Activated CD4-positive, alpha-beta T cell treated with anti-CD3 and anti-CD28 coated beads for 1 hour (primary cell): ENCODE results near the gene PEX14.

Experiments used
- DNase-seq: peaks from one replicate; pipeline ENCODE4 v3.0.0-alpha.2; 2020

Gene PEX14

GRCh38 chr1:10637834-10638558 lies 163.2 kb downstream of the PEX14 start:
- no peak for DNase-seq

GRCh38 chr1:10638559-10639005 lies 163.8 kb downstream of the PEX14 start:
- DNase-seq = no peak

GRCh38 chr1:10639011-10639774 lies 164.4 kb downstream of the PEX14 start:
- DNase-seq = no peak

- DNase-seq = no peak
Measured at GRCh38 chr1:10639775-10640578, 165.2 kb downstream of the PEX14 start.

- DNase-seq = no peak
Measured at GRCh38 chr1:10640843-10641553, 166.2 kb downstream of the PEX14 start.

DNA sequence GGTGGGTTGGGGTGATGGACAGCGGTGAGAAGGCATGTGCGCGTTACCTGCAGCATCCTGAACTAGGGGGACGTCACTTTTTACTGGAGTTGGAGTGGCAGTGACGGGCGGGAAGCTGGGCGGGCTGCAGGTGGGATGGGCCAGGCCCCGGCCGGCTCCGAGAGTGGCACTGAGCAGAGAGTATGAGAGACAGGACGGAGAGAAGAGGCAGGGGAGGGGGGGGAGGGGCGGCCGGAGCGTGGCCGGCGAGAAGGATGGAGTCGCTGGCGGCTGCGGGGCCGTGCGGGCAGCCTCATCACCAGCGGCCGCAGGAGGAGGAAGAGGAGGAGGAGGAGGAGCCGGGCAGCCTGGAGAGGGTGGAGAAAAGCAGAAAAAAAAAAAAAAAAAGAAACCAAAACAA lies 167.2 kb downstream of the PEX14 start:
- no peak for DNase-seq

DNA sequence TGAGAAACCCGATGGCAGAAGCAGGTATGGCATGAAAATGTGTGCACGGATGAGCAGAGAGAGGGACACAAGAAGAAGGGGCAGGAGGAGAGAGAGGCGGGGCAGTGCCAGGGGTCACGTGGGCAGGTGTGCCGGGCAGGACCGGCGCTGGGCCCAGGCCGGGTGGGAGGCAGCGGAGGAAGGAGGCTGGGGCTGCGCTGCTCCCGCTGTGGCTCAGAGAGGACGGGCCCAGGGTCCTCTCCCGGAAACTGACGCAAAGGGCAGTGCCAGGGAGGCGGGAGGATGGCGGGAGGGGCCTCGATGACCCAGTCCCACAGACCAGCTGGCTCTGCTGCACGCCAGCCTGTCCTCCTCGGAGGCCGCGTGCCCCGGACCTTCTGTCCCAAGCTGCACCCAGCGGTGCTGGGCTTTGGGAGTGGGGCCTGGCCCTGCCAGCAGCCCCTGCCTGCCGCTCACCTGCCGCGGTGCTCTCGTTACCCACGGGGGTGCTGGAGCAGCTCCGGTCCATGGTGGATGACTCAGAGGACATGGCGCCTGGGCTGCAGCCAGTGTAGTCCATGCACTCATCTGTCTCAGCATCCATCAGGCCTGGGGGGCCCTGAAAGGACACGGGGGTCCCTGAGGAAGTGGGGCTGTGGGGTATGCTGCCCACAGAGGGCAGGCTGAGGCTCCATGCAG lies 167.8 kb downstream of the PEX14 start:
- no peak for DNase-seq

- no peak for DNase-seq
Measured at GRCh38 chr1:10643607-10644306, 169.0 kb downstream of the PEX14 start.

DNA sequence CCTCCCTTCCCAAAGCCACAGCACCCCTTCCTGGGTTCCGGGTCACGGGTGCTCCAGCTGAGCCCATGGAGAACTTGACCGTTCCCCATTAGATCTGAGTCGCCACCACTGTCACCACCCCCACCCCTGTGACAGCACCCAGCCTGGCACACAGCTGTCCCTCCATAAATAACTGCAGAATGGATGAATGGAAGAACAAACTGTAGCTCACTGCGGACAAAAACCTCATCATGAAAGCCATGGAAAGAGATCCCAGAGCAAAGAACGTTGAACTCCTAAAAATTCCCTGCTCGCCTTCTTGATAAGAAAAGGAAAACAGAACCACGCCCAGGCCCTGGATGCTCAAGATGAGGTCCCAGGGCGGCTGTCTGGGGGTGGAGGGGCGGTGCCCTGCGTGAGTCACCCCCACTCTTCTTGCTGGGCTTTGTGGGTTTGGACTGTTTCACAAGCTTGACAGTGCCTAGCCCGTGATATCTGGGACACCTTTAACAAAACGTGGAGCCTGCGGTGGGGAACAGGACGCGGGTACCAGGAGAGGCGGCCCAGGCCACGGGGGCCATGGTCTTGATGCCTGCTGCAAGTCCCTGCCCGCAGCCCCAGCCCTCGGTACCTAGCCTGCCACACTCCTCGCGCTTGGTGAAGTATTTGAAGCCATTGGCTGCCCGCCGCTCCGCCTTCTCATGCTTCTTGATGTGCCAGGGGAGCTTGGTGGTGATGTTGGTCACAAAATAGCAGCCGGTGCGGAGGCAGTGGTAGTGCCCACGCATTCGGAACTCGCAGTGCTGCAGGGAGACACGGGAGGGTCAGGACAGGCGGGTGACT lies 169.8 kb downstream of the PEX14 start:
- no peak for DNase-seq

- no peak for DNase-seq
Measured at GRCh38 chr1:10646347-10646861, 171.7 kb downstream of the PEX14 start.

DNA sequence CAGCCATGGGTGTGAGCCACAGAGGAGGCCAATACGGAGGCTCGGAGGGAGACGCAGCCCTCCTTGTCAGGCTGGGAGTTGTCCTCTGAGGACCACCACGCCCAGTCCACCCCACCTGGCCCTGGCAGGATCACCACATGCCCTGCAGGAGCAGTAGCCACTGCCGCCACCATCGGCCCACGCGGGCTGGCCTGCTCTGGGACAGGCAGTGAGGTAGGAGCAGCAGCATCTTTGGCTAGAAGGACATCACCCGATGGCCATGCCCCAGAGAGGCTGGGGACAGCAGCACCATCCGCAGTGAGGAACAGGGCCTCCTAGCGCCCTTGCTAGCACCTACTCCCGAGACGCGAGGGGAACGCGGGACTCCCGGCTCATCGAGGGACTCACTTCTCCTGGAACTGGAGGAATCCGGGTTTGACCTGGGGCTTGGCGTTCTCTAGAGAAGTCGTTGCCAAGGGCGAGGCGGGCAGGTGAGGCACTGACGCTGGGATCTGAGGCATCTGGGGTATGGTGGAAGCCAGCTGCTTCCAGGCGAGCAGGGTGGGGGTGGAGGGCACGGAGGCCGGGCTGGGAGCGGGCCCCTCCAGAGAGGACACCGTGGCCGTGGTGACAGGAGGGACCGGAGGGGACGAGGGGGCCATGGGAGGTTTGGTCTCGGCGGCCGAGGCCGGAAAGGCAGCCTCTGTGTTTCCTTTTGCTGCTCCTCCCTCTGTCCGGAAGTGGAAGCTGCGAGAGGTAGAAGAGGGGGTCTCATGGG lies 172.8 kb downstream of the PEX14 start:
- no peak for DNase-seq

DNA sequence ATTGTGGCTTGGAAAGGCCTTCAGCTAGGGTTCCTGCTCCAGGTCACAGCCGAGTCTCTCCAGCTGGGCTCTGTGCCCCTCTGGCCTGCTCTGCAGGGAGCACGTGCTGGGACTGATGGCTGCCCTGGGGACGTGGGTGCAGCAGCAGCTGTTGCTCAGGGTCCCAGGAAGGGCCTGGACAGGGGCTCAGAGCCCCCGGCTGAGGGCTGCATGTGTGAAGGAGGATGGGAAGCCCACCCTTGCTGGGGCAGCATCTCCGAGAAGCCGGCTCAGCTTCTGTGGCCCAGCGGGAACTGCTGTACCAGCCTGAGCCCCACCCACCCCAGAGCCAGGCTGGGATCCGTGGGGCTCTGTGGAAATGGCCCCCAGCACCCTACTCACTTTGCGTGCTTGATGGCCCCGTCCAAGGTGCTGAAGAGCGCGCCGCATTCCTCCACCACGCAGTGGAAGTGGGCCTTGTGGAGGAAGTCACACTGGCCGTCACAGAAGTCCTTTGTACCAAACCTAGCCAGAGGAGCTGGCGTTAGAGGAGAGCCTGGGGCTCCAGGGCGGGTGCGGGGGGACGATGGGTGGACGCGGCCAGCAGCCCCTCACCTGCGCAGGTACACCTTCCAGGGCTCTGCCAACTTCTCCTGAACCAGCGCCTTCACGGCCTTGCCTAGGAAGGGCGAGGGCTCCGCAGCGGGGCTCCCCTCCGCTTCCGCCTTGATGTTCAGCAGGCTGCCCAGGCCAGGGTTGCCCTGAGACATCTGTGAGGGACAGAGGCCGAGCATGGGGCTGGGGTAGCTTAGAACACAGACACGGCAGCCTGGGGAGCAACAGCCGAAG lies 174.2 kb downstream of the PEX14 start:
- DNase-seq = no peak

GRCh38 chr1:10649517-10650201 lies 174.9 kb downstream of the PEX14 start:
- DNase-seq = no peak

DNA sequence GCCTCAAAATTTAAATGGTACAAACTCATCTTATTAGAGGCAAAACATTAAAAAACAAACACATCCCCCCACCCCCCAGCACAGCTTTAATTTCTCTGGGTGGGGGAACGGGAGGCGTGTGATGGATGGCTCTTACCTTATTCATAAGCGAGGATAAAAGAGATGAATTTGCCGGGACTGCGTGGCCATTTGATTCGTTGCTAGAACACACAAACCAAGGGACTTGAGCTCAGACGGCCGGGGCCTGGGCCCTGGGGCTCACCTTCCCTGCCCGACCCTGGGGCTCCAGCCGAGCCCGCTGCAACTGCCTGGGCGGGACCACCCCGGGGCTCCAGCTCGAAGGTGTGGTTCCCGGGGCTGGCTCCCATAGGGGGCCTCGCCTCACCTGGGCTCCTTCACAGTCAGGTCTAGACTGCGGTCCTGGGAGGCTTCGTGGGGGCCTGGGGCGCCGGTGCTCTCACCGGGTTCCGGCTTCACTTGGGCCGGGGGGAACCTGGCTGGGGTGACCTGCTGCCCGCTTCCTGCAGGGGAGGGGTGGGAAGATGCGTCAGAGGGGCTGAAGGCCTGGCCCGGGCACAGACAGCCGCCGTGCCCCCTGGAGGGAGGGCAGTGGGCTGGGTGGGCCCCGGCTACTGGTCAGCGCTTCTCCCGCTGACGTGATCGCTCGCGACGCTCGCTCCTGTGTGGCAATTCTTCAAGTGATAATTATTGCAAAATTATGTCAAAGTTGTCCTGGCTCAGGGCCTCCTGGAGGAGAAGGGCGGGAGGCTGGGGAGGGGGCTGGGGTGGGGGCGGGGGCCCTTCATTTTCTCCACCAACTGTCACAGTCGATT lies 176.0 kb downstream of the PEX14 start:
- no peak for DNase-seq

DNA sequence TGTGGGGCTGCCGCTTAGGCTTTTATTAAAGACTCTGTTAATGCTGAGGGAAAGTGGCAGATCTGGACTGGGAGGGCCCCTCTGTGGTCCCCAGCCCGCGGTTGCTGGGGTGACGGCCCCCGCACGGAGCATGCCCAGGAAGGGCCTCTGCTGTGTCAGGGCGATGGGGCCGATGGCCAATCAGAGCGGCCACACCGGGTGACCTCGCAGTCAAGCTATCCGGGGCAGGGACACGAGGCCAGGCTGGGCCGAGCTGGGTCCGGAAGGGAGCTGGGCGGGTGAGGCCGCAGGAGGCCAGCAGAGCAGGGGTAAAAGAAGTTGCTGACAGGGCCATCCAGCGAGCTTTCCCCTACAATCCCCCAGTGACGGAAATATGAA lies 176.6 kb downstream of the PEX14 start:
- DNase-seq = no peak

DNA sequence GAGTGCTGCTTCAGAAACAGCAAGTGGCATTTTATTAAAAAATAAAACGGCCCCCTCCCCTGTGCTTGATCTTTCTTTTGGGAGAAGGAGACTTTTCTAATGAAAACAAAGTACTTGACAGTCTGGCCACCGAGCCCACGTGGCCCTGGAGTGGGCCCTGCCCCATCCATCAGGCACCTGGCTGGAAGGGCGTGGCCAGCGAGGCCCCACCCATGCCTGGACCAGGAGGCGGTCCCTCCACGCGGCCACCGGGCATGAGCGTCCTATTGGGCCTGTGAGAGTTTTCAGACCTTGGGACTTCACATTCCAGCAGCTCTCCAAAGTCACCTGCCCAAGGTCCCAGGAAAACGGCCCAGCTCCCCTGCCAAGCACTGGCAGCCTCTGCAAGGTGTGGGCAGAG lies 177.0 kb downstream of the PEX14 start:
- no peak for DNase-seq

GRCh38 chr1:10652626-10653025 lies 177.9 kb downstream of the PEX14 start:
- no peak for DNase-seq
